Lung (tissue), 12 donors: Measurements from ENCODE around the gene CER1. TPM values are rescaled to one million over a fixed set of nuclear protein-coding genes. Genes with fewer than 3 reads are reported as not detected.

Source experiments
- ATAC-seq: fragments of 200-7000 bp; cut with Tn5 transposase; one replicate; pipeline ENCODE4 v1.9.1; 2020; ENCODE audit warnings: moderate number of reproducible peaks; ENCODE audit not compliant: insufficient read depth, low FRiP score
- DNase-seq, 3 donors: peaks; one replicate each; pipeline ENCODE4 v3.0.0-alpha.2; 2013 to 2017
- H3K27ac ChIP-seq, 2 donors: one replicate each; pipeline ENCODE4 v1.5.1; 2013; ENCODE audit warnings: mild to moderate bottlenecking in 2 of 2, moderate library complexity in 2 of 2, control low read depth in 1 of 2, inconsistent platforms in 1 of 2, low read depth in 1 of 2, low read length in 1 of 2
- H3K27me3 ChIP-seq, 3 donors: one replicate each; pipeline ENCODE4 v1.5.1; 2013; ENCODE audit warnings: low read length in 2 of 3; ENCODE audit not compliant: control insufficient read depth in 3 of 3, insufficient read depth in 3 of 3
- H3K36me3 ChIP-seq, 4 donors: one replicate each; pipeline ENCODE4 v1.5.1; 2013; ENCODE audit warnings: low read length in 4 of 4, mild to moderate bottlenecking in 1 of 4, moderate library complexity in 1 of 4; ENCODE audit not compliant: control insufficient read depth in 4 of 4, insufficient read depth in 4 of 4
- H3K4me1 ChIP-seq, 5 donors: one replicate each; pipeline ENCODE4 v1.5.1; 2013; ENCODE audit warnings: low read length in 5 of 5, mild to moderate bottlenecking in 2 of 5, moderate library complexity in 1 of 5; ENCODE audit not compliant: control insufficient read depth in 5 of 5, insufficient read depth in 5 of 5
- H3K4me3 ChIP-seq: one replicate; pipeline ENCODE4 v1.5.1; 2013; ENCODE audit warnings: mild to moderate bottlenecking, control low read depth, moderate library complexity
- H3K9ac ChIP-seq, 2 donors: one replicate each; pipeline ENCODE4 v1.5.1; 2013; ENCODE audit warnings: low read length in 2 of 2, control low read depth in 1 of 2; ENCODE audit not compliant: insufficient read depth in 1 of 2
- H3K9me3 ChIP-seq, 4 donors: one replicate each; pipeline ENCODE4 v1.5.1; 2013; ENCODE audit warnings: low read length in 3 of 4, mild to moderate bottlenecking in 1 of 4, moderate library complexity in 1 of 4; ENCODE audit not compliant: control insufficient read depth in 4 of 4, insufficient read depth in 3 of 4
- CTCF ChIP-seq: IDR thresholded peaks from 2 replicates; pipeline ENCODE4 v1.5.1; 2012; ENCODE audit warnings: mild to moderate bottlenecking; ENCODE audit errors: control extremely low read depth, extremely low read depth
- WGBS, 2 donors: extraction: QIAGEN DNeasy Blood & Tissue Kit; methylation state at CpG; one replicate each; pipeline ENCODE4 v1.1.7; 2013; 5-methylcytosine and 5-hydroxymethylcytosine counted together
- polyA plus RNA-seq, 2 donors: library from polyadenylated mRNA; stranded (reverse); fragments of 200-250 nt; gene quantifications; one replicate each; pipeline ENCODE4 v1.2.1, GENCODE V29; 2013
- total RNA-seq, 2 donors: library from RNA; depleted of rRNA in 1 of 2; stranded (reverse); fragments of >200 nt in 1 of 2; gene quantifications; one replicate each; pipeline ENCODE4 v1.2.1, GENCODE V29; 2014 to 2021
- donor health status: control.
- donor health status: control.
- donor health status: Bipolar disorder and iron deficiency.
- donor health status: healthy.
- donor health status: DM: yes; HTN: yes; CAD: no.

The CER1 gene
- total and polyA plus RNA-seq, 4 donors, result not detected

- no peak overlapping the region for H3K4me3 ChIP-seq
- DNase-seq, result no peak
- no peak for ATAC-seq
- H3K9ac ChIP-seq, result no peak overlapping the region
- H3K27ac ChIP-seq, result no peak overlapping the region
- H3K9me3 ChIP-seq, result no peaks in the 10 kb centered on the region
- H3K4me1 ChIP-seq, result no peaks in the 10 kb centered on the region
- no peaks in the 10 kb centered on the region for H3K27me3 ChIP-seq
- WGBS, 2 donors, result 97 to 98% methylated on average over 1 of the region's 1 CpG
- no peak for TF ChIP-seq CTCF
- peaks cover 0 to 19% (median 5%) of the 10 kb centered on the region in 4 donors for H3K36me3 ChIP-seq
These were observed 8.9 kb upstream of the CER1 start for GRCh38 chr9:14731294-14731981.

- Histone ChIP-seq H3K27ac (no peak overlapping the region), H3K9me3 (no peaks in the 10 kb centered on the region), H3K4me3 (no peak overlapping the region), H3K9ac (no peak overlapping the region), H3K36me3 (peaks cover 0 to 11% (median 5%) of the 10 kb centered on the region in 4 donors), H3K4me1 (no peaks in the 10 kb centered on the region), H3K27me3 (no peaks in the 10 kb centered on the region)
- no peak for TF ChIP-seq CTCF
- DNase-seq, result peak in 2 of 3 donors; percentile 12 to 21
- no peak for ATAC-seq
- 88 to 95% methylated on average over 2 of the region's 2 CpGs for WGBS, 2 donors
These were observed 7.9 kb upstream of the CER1 start for GRCh38 chr9:14730461-14730898.

GRCh38 chr9:14723301-14723700 lies 768 bp upstream of the CER1 start:
- H3K27me3 ChIP-seq, result peaks cover 0 to 5% (median 3%) of the 10 kb centered on the region in 3 donors
- WGBS, 2 donors, result 69 to 76% methylated on average over 4 of the region's 4 CpGs
- no peak for TF ChIP-seq CTCF
- H3K4me1 ChIP-seq, result no peaks in the 10 kb centered on the region
- no peak for ATAC-seq
- no peak overlapping the region for H3K27ac ChIP-seq
- H3K4me3 ChIP-seq, result no peak overlapping the region
- no peak for DNase-seq
- H3K9me3 ChIP-seq, result no peaks in the 10 kb centered on the region
- H3K36me3 ChIP-seq, result no peaks in the 10 kb centered on the region
- no peak overlapping the region for H3K9ac ChIP-seq
